DND-41 (cell line): Measurements from ENCODE around the gene AARSD1.

ENCODE experiments used
- CTCF ChIP-seq: IDR thresholded peaks from 2 replicates; pipeline ENCODE4 v1.5.1; 2012; ENCODE audit warnings: borderline replicate concordance, low read length, moderate library complexity, mild to moderate bottlenecking; ENCODE audit not compliant: poor library complexity, severe bottlenecking; ENCODE audit errors: extremely low read depth
- EZH2 ChIP-seq: IDR thresholded peaks from 3 replicates; pipeline ENCODE4 v1.6.1; 2012; ENCODE audit warnings: borderline replicate concordance, low read depth, mild to moderate bottlenecking, moderate library complexity, low read length, inconsistent platforms; ENCODE audit not compliant: severe bottlenecking

- TF ChIP-seq CTCF (no peak), EZH2 (no peak)
These were observed 3.7 kb upstream of the AARSD1 start for GRCh38 chr17:42967925-42968324.
